CMK (cell line): ENCODE results near the gene PPP1R17.

Source experiments
- DNase-seq: peaks from one replicate; pipeline ENCODE4 v3.0.0-alpha.2; 2010; ENCODE audit warnings: low read depth

PPP1R17 gene

GRCh38 chr7:31699050-31699449 is 12.0 kb downstream of the PPP1R17 start:
- DNase-seq = no peak

- DNase-seq = no peak
These were observed 15.3 kb downstream of the PPP1R17 start for GRCh38 chr7:31702354-31702753.

DNA sequence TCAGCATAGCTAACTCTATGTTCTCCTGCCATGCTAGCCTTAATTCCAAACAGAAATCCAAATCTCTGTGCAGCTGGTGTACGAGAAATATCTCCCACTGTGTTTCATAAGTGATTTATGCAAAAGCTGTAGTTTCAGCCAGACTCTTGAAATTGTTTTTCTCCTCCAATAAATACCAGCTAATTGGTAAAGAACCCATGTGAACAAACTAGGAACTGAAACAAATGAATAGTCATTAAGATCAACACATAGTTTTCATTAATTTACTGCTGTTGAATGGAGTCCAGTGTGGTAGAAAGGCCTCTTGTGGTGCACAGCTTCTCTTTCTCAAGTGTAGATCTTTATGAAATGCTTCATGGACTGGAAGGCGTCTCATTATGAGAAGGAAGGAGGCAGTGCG is 18.4 kb downstream of the PPP1R17 start:
- DNase-seq = no peak

GRCh38 chr7:31707089-31707488 is 20.1 kb downstream of the PPP1R17 start:
- DNase-seq = no peak

- no peak for DNase-seq
These were observed 23.2 kb downstream of the PPP1R17 start for GRCh38 chr7:31710171-31710570.

DNA sequence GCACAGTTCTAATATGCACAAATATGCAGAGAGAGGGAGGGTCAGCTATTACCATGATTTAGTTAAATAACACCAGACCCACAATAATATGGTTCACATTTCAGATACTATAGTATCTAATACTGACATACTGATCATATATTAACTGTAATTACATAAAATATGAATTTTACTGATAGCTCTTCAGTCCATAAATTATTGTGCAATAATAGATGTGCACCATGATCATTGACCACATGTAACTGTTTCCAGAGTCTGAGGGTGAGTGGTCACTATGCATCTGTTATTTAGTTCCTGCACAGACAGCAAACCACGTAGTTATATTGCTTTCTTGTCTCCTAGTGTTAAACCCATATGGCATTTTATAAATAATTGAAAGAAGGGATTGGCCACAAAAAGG is 29.3 kb downstream of the PPP1R17 start:
- DNase-seq = no peak

- no peak for DNase-seq
These were observed 33.4 kb downstream of the PPP1R17 start for GRCh38 chr7:31720366-31720765.

DNA sequence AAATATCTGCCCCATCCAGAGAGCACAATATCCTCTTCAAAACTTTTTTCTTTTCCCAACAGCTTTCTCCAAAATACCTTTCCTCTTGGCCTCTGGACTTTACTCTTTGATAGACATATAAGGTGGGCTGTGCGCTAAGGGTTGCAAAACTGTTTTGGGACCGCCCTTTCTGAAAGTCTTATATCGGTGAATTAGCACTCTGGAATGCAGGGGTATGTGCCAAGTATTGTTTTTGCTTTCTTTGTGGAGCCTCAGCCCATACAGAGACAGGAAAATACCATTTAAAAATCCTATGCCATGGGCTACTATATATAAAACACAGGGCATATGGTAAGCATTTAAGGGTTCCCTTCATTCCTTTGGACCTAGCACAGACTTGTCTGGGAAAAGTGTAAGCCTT is 37.7 kb downstream of the PPP1R17 start:
- no peak for DNase-seq

GRCh38 chr7:31729195-31729804 is 42.3 kb downstream of the PPP1R17 start:
- no peak for DNase-seq

DNA sequence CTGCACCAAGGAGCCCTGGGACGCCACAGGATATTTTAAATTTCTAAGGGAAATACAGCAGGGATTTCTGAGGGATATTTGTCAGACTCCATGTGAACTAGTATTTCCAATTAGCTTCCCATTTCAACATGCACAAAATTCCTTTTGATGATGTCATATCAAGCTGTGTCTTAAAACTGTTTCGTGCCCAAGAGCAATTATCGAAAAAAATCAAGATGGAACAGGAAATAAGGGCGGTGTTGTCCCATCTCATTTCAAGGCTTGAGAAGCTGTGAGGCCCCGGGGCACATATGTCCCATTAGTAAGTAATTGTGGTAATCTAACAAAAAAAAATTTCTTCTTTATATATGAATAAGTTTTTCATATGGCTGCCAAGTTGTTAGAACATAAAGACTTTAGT is 47.4 kb downstream of the PPP1R17 start:
- no peak for DNase-seq

DNA sequence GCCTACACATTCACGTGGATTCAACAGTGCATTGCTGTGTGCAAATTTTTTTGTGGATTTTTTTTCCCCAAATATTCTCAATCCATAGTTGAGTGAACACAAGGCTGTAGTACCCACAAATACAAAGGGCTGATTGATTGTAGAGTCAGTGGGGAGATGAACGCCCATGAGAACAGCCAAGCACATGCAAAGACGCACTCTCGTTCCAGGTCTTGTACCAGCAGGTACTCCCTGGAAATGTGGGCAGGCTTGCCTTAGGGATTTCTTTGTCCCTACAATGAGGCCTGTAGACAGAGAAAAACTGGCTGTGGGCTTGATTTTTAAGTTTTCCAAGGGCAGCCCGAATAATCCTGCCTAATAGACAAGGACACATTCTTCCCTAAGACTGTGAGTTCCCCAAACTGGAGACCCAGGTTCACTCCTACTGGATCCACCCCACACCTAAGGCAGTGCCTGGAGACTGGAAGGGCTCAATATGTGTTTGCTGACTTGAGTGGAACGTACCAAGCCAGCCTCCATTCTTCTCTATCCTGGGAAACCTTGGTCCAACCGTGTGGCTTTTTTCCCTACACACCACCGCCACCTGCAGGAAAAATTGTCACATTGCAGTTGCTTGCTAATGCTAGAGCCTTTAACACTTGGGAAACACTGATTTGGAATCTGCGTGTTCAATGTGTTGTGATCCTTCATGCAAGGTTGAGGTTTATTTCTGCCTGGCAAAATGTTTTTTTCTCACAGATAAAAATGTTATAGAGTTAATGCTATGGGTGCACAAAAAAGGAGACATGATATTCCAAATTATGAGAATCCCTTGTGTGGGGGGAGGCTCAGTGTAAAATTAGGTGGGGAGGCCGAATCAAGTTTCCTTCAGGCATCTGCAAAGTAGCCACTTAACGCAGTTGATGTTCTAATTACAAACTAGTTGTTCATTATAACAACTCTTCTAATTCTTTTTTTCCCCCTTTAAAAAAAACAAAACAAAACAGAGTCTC is 49.3 kb downstream of the PPP1R17 start:
- peak; percentile 14 for DNase-seq

- no peak for DNase-seq
These were observed 54.8 kb downstream of the PPP1R17 start for GRCh38 chr7:31741852-31742251.

GRCh38 chr7:31744294-31744874 is 57.4 kb downstream of the PPP1R17 start:
- DNase-seq = peak; percentile 11

DNA sequence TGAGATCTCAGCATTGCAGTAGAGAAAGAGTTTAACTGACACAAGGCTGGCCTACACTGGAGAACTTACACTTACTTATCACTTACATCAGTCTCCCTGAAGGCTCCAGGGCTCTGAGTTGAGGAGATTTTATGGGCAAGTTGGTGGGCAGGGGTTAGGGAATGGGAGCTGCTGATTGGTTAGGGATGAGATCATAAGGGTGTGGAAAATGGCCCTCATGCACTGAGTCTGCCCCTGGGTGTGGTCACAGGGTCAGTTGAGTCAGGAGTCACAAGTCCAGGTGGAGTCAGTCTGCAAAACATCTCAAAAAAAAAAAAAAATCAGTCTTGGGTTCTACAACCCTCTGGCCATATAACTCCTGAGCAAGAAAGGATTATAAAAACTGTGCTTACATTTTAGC is 60.5 kb downstream of the PPP1R17 start:
- DNase-seq = no peak

GRCh38 chr7:31748084-31748483 is 61.1 kb downstream of the PPP1R17 start:
- no peak for DNase-seq

DNA sequence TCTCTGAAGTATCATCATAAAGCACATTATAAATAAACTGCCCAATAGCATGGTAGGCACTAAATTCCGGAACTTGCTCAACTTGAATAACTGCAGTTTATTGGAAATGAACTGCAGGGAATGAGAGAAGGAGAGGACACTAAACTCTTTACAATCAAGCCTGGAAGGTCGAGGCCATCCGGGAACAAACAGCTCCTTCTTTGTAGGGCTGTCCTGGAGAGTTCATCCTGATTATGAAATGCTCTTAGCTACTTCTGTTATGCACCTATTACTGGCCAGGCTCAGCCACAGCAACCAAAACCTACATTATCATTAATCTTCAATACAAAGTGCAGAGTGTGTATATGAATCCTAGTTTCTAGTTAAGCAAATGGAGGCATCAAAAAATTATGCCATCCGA is 64.7 kb downstream of the PPP1R17 start:
- no peak for DNase-seq
